ENCODE measurements around the gene SMG6. TPM values are rescaled to one million over a fixed set of nuclear protein-coding genes. Genes with fewer than 3 reads are reported as not detected.
A peak's percentile ranks its signal among the peaks of the same experiment; 100 is the strongest.

Gene SMG6
- total and polyA plus RNA-seq, 2 of the 8 experiments (the other 6 are each of a cell fraction or from before 2014, with no cell fraction given), result 18.5 to 25.2 TPM

- H3K79me1 ChIP-seq (ENCODE audit: low read depth, low read length), result no peaks in the 10 kb centered on the region
- H2BK15ac ChIP-seq (ENCODE audit: low read length), result no peak overlapping the region
- no peaks in the 10 kb centered on the region for H3K9me3 ChIP-seq (ENCODE audit: insufficient read depth in 2 of 2, low read depth in 1 of 2, low read length in 1 of 2)
- H3K56ac ChIP-seq (replicated peaks; ENCODE audit: insufficient read length, low read depth, low read length), result no peak overlapping the region
- H3K36me3 ChIP-seq (ENCODE audit: control insufficient read depth in 2 of 4, insufficient read depth in 4 of 4, low read length in 3 of 4), result peaks cover 0 to 6% (median 0%) of the 10 kb centered on the region in 4 experiments; a peak in 1 of 8 replicates
- H2AK5ac ChIP-seq (ENCODE audit: low read depth, low read length), result no peak overlapping the region
- WGBS, 2 experiments (ENCODE audit: extremely low coverage in 1 of 2, insufficient coverage in 1 of 2, insufficient read length in 1 of 2, insufficient replicate concordance in 2 of 2, low coverage in 1 of 2, low lambda C conversion rate in 2 of 2, missing lambda C conversion rate in 1 of 2), result 12% methylated on average over 24 of the region's 55 CpGs; no CpG with 5 or more reads in 1 of the 2 experiments
- no peak overlapping the region for H3K23ac ChIP-seq (ENCODE audit: insufficient read length)
- H4K20me1 ChIP-seq (replicated peaks in 1 of 2; ENCODE audit: control insufficient read depth in 1 of 2, insufficient read depth in 2 of 2, low read length in 2 of 2), result peaks cover 0 to 6% of the 10 kb centered on the region in 2 experiments
- H3K9ac ChIP-seq (replicated peaks in 1 of 4; ENCODE audit: extremely low read depth in 1 of 4, low read depth in 3 of 4, low read length in 3 of 4), result no peak overlapping the region
- no peak overlapping the region for H3K27ac ChIP-seq (ENCODE audit: low read depth, low read length)
- no peaks in the 10 kb centered on the region for H3K79me2 ChIP-seq (ENCODE audit: control insufficient read depth in 1 of 2, insufficient read depth in 2 of 2, low read length in 2 of 2)
- no peak overlapping the region for H2BK5ac ChIP-seq (ENCODE audit: low read depth, low read length)
- H4K8ac ChIP-seq (ENCODE audit: extremely low read depth, insufficient read depth, low read length), result no peak overlapping the region
- no peak overlapping the region for H2AFZ ChIP-seq (ENCODE audit: low read length)
- ChIA-PET CTCF (ENCODE audit: partially characterized antibody) (interaction anchor here (0.8 to 5.3 kb wide), 17 partner anchors 12 to 219 kb away, joined by 3 to 47 read pairs (median 4); no protein-coding TSS in a partner anchor), POLR2A (ENCODE audit: partially characterized antibody) (no interaction called here)
- TF ChIP-seq RNF2 (IDR thresholded peaks at IDR 0.05; ENCODE audit: borderline replicate concordance, low read depth, low read length, missing control alignments, poor library complexity, severe bottlenecking) (peak; percentile 58), CTCF (IDR thresholded peaks at IDR 0.05; ENCODE audit: control extremely low read depth in 1 of 3, insufficient read depth in 1 of 3, low read depth in 1 of 3, low read length in 3 of 3) (peak; percentile 33 to 41 (median 33); a peak in 3 of 4 replicates), RFX5 (IDR thresholded peaks at IDR 0.05; ENCODE audit: borderline replicate concordance, low read depth, low read length) (no peak), MAX (IDR thresholded peaks at IDR 0.05) (no peak), RAD21 (IDR thresholded peaks at IDR 0.05 in 1 of 2, conservative IDR thresholded peaks at IDR 0.05 in 1 of 2; ENCODE audit: low read depth in 2 of 2, low read length in 2 of 2) (peak; percentile 49 to 55)
- H3K4me3 ChIP-seq (ENCODE audit: extremely low read depth in 1 of 4, insufficient read depth in 2 of 4, low read depth in 3 of 4, low read length in 4 of 4), result peak overlapping the region; percentile 12 to 63 (median 24); a peak in 6 of 8 replicates
- H4K91ac ChIP-seq (replicated peaks; ENCODE audit: insufficient read length, low read length), result no peak overlapping the region
- peaks cover 1 to 18% (median 7%) of the 10 kb centered on the region in 4 experiments for H3K4me1 ChIP-seq (replicated peaks in 1 of 4; ENCODE audit: control insufficient read depth in 3 of 4, insufficient read depth in 4 of 4, low read length in 3 of 4)
- no peak overlapping the region; the same call in 1 of the 2 replicates for H3K18ac ChIP-seq (ENCODE audit: extremely low read depth, low read length)
- peak overlapping the region; percentile 64 to 80 for H3K4me2 ChIP-seq (ENCODE audit: insufficient read depth in 1 of 2, low read depth in 2 of 2, low read length in 2 of 2)
- H3K27me3 ChIP-seq (replicated peaks in 1 of 4; ENCODE audit: control insufficient read depth in 3 of 4, extremely low read depth in 1 of 4, insufficient read depth in 3 of 4, low read length in 3 of 4), result peaks cover 70 to 85% (median 80%) of the 10 kb centered on the region in 4 experiments
- no peak overlapping the region for H2BK12ac ChIP-seq (ENCODE audit: low read depth, low read length)
- no peak overlapping the region for H2BK20ac ChIP-seq (ENCODE audit: low read length)
- H3K4ac ChIP-seq (replicated peaks; ENCODE audit: insufficient read length, low read depth, low read length), result no peak overlapping the region
- FAIRE-seq (peak; percentile 28), DNase-seq (ENCODE audit: low read depth in 1 of 2, low spot score in 2 of 2) (peak in 1 of 2 experiments; percentile 70)
- no peak overlapping the region for H2BK120ac ChIP-seq (replicated peaks; ENCODE audit: low read depth, low read length)
- no peak overlapping the region for H4K5ac ChIP-seq (ENCODE audit: insufficient read length, low read depth, low read length)
- H3K14ac ChIP-seq (ENCODE audit: insufficient read length), result no peak overlapping the region
- peaks cover 16% of the 10 kb centered on the region; the same call in 1 of the 2 replicates for H3K23me2 ChIP-seq (ENCODE audit: low read depth, low read length)
These were observed 277.8 kb downstream of the SMG6 start for GRCh38 chr17:2025622-2026309.
